ENCODE results near the gene LEMD2.

Gene LEMD2

GRCh38 chr6:33792981-33793380 lies 4.1 kb upstream of the LEMD2 start:
- no peak for DNase-seq

- DNase-seq, result no peak
Measured at GRCh38 chr6:33791620-33792019, 2.7 kb upstream of the LEMD2 start.

GRCh38 chr6:33790910-33791309 lies 2.0 kb upstream of the LEMD2 start:
- no peak for DNase-seq

- DNase-seq, result no peak
Measured at GRCh38 chr6:33790379-33790778, 1.4 kb upstream of the LEMD2 start.

- DNase-seq, result no peak
Measured at GRCh38 chr6:33789550-33789895, 593 bp upstream of the LEMD2 start.

GRCh38 chr6:33787954-33788693 lies 806 bp downstream of the LEMD2 start:
- no peak for DNase-seq

GRCh38 chr6:33787346-33787953 lies 1.5 kb downstream of the LEMD2 start:
- no peak for DNase-seq

- DNase-seq, result no peak
Measured at GRCh38 chr6:33786736-33787135, 2.2 kb downstream of the LEMD2 start.

- no peak for DNase-seq
Measured at GRCh38 chr6:33785778-33786177, 3.2 kb downstream of the LEMD2 start.

- no peak for DNase-seq
Measured at GRCh38 chr6:33784787-33785186, 4.1 kb downstream of the LEMD2 start.

GRCh38 chr6:33783781-33784520 lies 5.0 kb downstream of the LEMD2 start:
- DNase-seq, result no peak

- DNase-seq, result no peak
Measured at GRCh38 chr6:33782561-33782960, 6.4 kb downstream of the LEMD2 start.

GRCh38 chr6:33781131-33781975 lies 7.6 kb downstream of the LEMD2 start:
- DNase-seq, result no peak

- DNase-seq, result no peak
Measured at GRCh38 chr6:33779895-33780294, 9.0 kb downstream of the LEMD2 start.

GRCh38 chr6:33779290-33779689 lies 9.6 kb downstream of the LEMD2 start:
- DNase-seq, result no peak

GRCh38 chr6:33778444-33779121 lies 10.3 kb downstream of the LEMD2 start:
- DNase-seq, result no peak

GRCh38 chr6:33777398-33778388 lies 11.2 kb downstream of the LEMD2 start:
- no peak for DNase-seq

GRCh38 chr6:33776764-33777163 lies 12.2 kb downstream of the LEMD2 start:
- no peak for DNase-seq

GRCh38 chr6:33776186-33776585 lies 12.7 kb downstream of the LEMD2 start:
- DNase-seq, result no peak

- no peak for DNase-seq
Measured at GRCh38 chr6:33774774-33775173, 14.2 kb downstream of the LEMD2 start.

- DNase-seq, result no peak
Measured at GRCh38 chr6:33772902-33773472, 15.9 kb downstream of the LEMD2 start.
